Mesenchymal stem cell (in vitro differentiated cells and primary cell): Measurements from ENCODE around the gene TXLNA.
A peak's percentile ranks its signal among the peaks of the same experiment; 100 is the strongest.

Experiments
- DNase-seq: peaks from one replicate; pipeline ENCODE4 v3.0.0-alpha.2; 2013
- H2AFZ ChIP-seq: one replicate; pipeline ENCODE4 v1.6.1; 2013; ENCODE audit warnings: low read depth, mild to moderate bottlenecking, control low read depth, inconsistent platforms, low read length, moderate library complexity
- H2AK5ac ChIP-seq: 2 replicates; pipeline ENCODE4 v1.6.1; 2013; ENCODE audit warnings: low read length, moderate library complexity, mild to moderate bottlenecking, inconsistent platforms; ENCODE audit not compliant: severe bottlenecking
- H2BK120ac ChIP-seq: one replicate; pipeline ENCODE4 v1.6.1; 2013; ENCODE audit warnings: low read depth, mild to moderate bottlenecking, inconsistent platforms, low read length, moderate library complexity
- H2BK12ac ChIP-seq, 2 experiments: one replicate each; pipeline ENCODE4 v1.6.1; 2013; ENCODE audit warnings: inconsistent platforms in 2 of 2, low read length in 2 of 2, mild to moderate bottlenecking in 2 of 2, moderate library complexity in 2 of 2, control low read depth in 1 of 2
- H2BK15ac ChIP-seq: one replicate; pipeline ENCODE4 v1.6.1; 2013; ENCODE audit warnings: mild to moderate bottlenecking, low read depth, inconsistent platforms; ENCODE audit not compliant: poor library complexity, severe bottlenecking
- H2BK5ac ChIP-seq: 2 replicates; pipeline ENCODE4 v1.6.1; 2013; ENCODE audit warnings: low read depth, mild to moderate bottlenecking, low read length, control low read depth, inconsistent platforms; ENCODE audit not compliant: poor library complexity, severe bottlenecking
- H3K14ac ChIP-seq, 2 experiments: one replicate each; pipeline ENCODE4 v1.6.1; 2013; ENCODE audit warnings: inconsistent platforms in 2 of 2, low read length in 2 of 2, control low read depth in 1 of 2, mild to moderate bottlenecking in 1 of 2, moderate library complexity in 1 of 2
- H3K18ac ChIP-seq, 2 experiments: one replicate each; pipeline ENCODE4 v1.6.1; 2013; ENCODE audit warnings: inconsistent platforms in 2 of 2, low read length in 2 of 2, control low read depth in 1 of 2, low read depth in 1 of 2, mild to moderate bottlenecking in 1 of 2
- H3K23ac ChIP-seq, 2 experiments: one replicate each; pipeline ENCODE4 v1.6.1; 2013; ENCODE audit warnings: inconsistent platforms in 2 of 2, low read length in 2 of 2, mild to moderate bottlenecking in 2 of 2, moderate library complexity in 2 of 2, control low read depth in 1 of 2
- H3K27ac ChIP-seq: 2 replicates; pipeline ENCODE4 v1.5.1; 2013; ENCODE audit warnings: mild to moderate bottlenecking, moderate library complexity, low read length, control low read depth, inconsistent platforms; ENCODE audit not compliant: poor library complexity, severe bottlenecking
- H3K27me3 ChIP-seq, 2 experiments: 2 replicates each; pipeline versions ENCODE4 v1.6.1 to v1.7.0; 2013; ENCODE audit warnings: low read length in 2 of 2, mild to moderate bottlenecking in 2 of 2, moderate library complexity in 2 of 2, control low read depth in 1 of 2, inconsistent platforms in 1 of 2; ENCODE audit not compliant: control insufficient read depth in 1 of 2, insufficient read depth in 1 of 2
- H3K36me3 ChIP-seq, 2 experiments: 2 replicates each; pipeline versions ENCODE4 v1.6.1 to v1.7.0; 2013; ENCODE audit warnings: low read length in 2 of 2, control low read depth in 1 of 2, inconsistent platforms in 1 of 2, low read depth in 1 of 2, mild to moderate bottlenecking in 1 of 2; ENCODE audit not compliant: insufficient read depth in 2 of 2, control insufficient read depth in 1 of 2
- H3K4ac ChIP-seq, 2 experiments: one replicate each; pipeline ENCODE4 v1.6.1; 2013; ENCODE audit warnings: inconsistent platforms in 2 of 2, low read length in 2 of 2, mild to moderate bottlenecking in 2 of 2, moderate library complexity in 2 of 2, control low read depth in 1 of 2, low read depth in 1 of 2
- H3K4me1 ChIP-seq: 2 replicates; pipeline ENCODE4 v1.6.1; 2013; ENCODE audit warnings: low read depth, low read length, control low read depth; ENCODE audit not compliant: control insufficient read depth, insufficient read depth
- H3K4me2 ChIP-seq: 2 replicates; pipeline ENCODE4 v1.6.1; 2013; ENCODE audit warnings: low read length, mild to moderate bottlenecking, inconsistent platforms; ENCODE audit not compliant: poor library complexity, severe bottlenecking
- H3K4me3 ChIP-seq, 2 experiments: 2 replicates each; pipeline versions ENCODE4 v1.5.1 to v1.7.0; 2013; ENCODE audit warnings: low read length in 2 of 2, mild to moderate bottlenecking in 2 of 2, control low read depth in 1 of 2, low read depth in 1 of 2; ENCODE audit not compliant: insufficient read depth in 1 of 2
- H3K79me1 ChIP-seq: replicated peaks from 2 replicates; pipeline ENCODE4 v1.6.1; 2013; ENCODE audit warnings: mild to moderate bottlenecking, control low read depth, low read length, inconsistent platforms; ENCODE audit not compliant: poor library complexity, severe bottlenecking
- H3K9ac ChIP-seq: 2 replicates; pipeline ENCODE4 v1.7.0; 2013; ENCODE audit warnings: mild to moderate bottlenecking, low read length, moderate library complexity
- H3K9me3 ChIP-seq: 2 replicates; pipeline ENCODE4 v1.7.0; 2013; ENCODE audit warnings: mild to moderate bottlenecking, low read length; ENCODE audit not compliant: control insufficient read depth
- H4K8ac ChIP-seq: one replicate; pipeline ENCODE4 v1.6.1; 2013; ENCODE audit warnings: inconsistent platforms, mild to moderate bottlenecking, low read length, moderate library complexity
- H4K91ac ChIP-seq: one replicate; pipeline ENCODE4 v1.6.1; 2013; ENCODE audit warnings: mild to moderate bottlenecking, low read length, inconsistent platforms
- WGBS: methylation state at CpG from one replicate; pipeline ENCODE4 v1.1.7; 2013; ENCODE audit warnings: mixed read lengths; 5-methylcytosine and 5-hydroxymethylcytosine counted together

TXLNA gene

GRCh38 chr1:32150847-32151246 is 28.6 kb upstream of the TXLNA start:
- H3K4ac ChIP-seq: no peak overlapping the region
- no peak overlapping the region for H2AFZ ChIP-seq
- no peaks in the 10 kb centered on the region for H3K27me3 ChIP-seq
- no peak overlapping the region for H4K91ac ChIP-seq
- DNase-seq: no peak
- H2BK5ac ChIP-seq: no peak overlapping the region
- no peaks in the 10 kb centered on the region for H3K9me3 ChIP-seq
- peaks cover 13 to 15% of the 10 kb centered on the region in 2 experiments for H3K36me3 ChIP-seq
- H2AK5ac ChIP-seq: peak overlapping the region; percentile 70
- peak overlapping the region; percentile 65 for H3K27ac ChIP-seq
- H3K4me3 ChIP-seq: no peak overlapping the region
- peaks cover 12% of the 10 kb centered on the region for H3K79me1 ChIP-seq
- no peak overlapping the region for H3K23ac ChIP-seq
- no peak overlapping the region for H2BK120ac ChIP-seq
- H2BK12ac ChIP-seq: no peak overlapping the region
- no peak overlapping the region for H3K4me2 ChIP-seq
- 94% methylated on average over 8 of the region's 9 CpGs for WGBS
- no peak overlapping the region for H2BK15ac ChIP-seq
- no peak overlapping the region for H3K18ac ChIP-seq
- peak overlapping the region; percentile 52 for H3K9ac ChIP-seq
- no peak overlapping the region for H3K14ac ChIP-seq
- no peak overlapping the region for H4K8ac ChIP-seq
- peaks cover 7% of the 10 kb centered on the region for H3K4me1 ChIP-seq

- no peak overlapping the region for H2BK15ac ChIP-seq
- H3K27ac ChIP-seq: peak overlapping the region; percentile 65
- H3K9ac ChIP-seq: peak overlapping the region; percentile 52
- H3K14ac ChIP-seq: no peak overlapping the region
- DNase-seq: peak; percentile 80
- no peaks in the 10 kb centered on the region for H3K9me3 ChIP-seq
- no peak overlapping the region for H4K8ac ChIP-seq
- peaks cover 17 to 18% of the 10 kb centered on the region in 2 experiments for H3K36me3 ChIP-seq
- H3K4me1 ChIP-seq: peaks cover 7% of the 10 kb centered on the region
- H3K23ac ChIP-seq: no peak overlapping the region
- no peaks in the 10 kb centered on the region for H3K27me3 ChIP-seq
- no peak overlapping the region for H2BK12ac ChIP-seq
- H2AK5ac ChIP-seq: peak overlapping the region; percentile 59
- H4K91ac ChIP-seq: no peak overlapping the region
- peaks cover 14% of the 10 kb centered on the region for H3K79me1 ChIP-seq
- H3K4me3 ChIP-seq: peak overlapping the region in 1 of 2 experiments; percentile 31
- H2AFZ ChIP-seq: no peak overlapping the region
- H2BK120ac ChIP-seq: no peak overlapping the region
- WGBS: 75% methylated on average over 5 of the region's 5 CpGs
- no peak overlapping the region for H2BK5ac ChIP-seq
- H3K18ac ChIP-seq: no peak overlapping the region
- peak overlapping the region; percentile 34 for H3K4me2 ChIP-seq
- H3K4ac ChIP-seq: no peak overlapping the region
Measured at GRCh38 chr1:32151319-32151787, 28.1 kb upstream of the TXLNA start.

GRCh38 chr1:32159189-32159588 is 20.3 kb upstream of the TXLNA start:
- DNase-seq: no peak
- Histone ChIP-seq H3K4me1 (no peaks in the 10 kb centered on the region), H2BK12ac (no peak overlapping the region), H3K9ac (no peak overlapping the region), H3K23ac (no peak overlapping the region), H3K79me1 (peaks cover 28% of the 10 kb centered on the region), H3K27me3 (no peaks in the 10 kb centered on the region), H4K8ac (no peak overlapping the region), H2BK120ac (no peak overlapping the region), H3K4me3 (no peak overlapping the region), H3K9me3 (no peaks in the 10 kb centered on the region), H3K27ac (no peak overlapping the region), H3K18ac (no peak overlapping the region), H3K4ac (no peak overlapping the region), H2BK15ac (no peak overlapping the region), H2AFZ (no peak overlapping the region), H2BK5ac (no peak overlapping the region), H2AK5ac (no peak overlapping the region), H3K4me2 (no peak overlapping the region), H4K91ac (no peak overlapping the region), H3K36me3 (peaks cover 46 to 91% of the 10 kb centered on the region in 2 experiments), H3K14ac (no peak overlapping the region)
- 94% methylated on average over 3 of the region's 3 CpGs for WGBS

GRCh38 chr1:32163405-32163804 is 16.1 kb upstream of the TXLNA start:
- Histone ChIP-seq H3K9ac (no peak overlapping the region), H3K14ac (no peak overlapping the region), H3K27me3 (no peaks in the 10 kb centered on the region), H3K4me1 (no peaks in the 10 kb centered on the region), H3K23ac (no peak overlapping the region), H4K8ac (no peak overlapping the region), H2AFZ (no peak overlapping the region), H3K4ac (no peak overlapping the region), H3K27ac (no peak overlapping the region), H3K9me3 (no peaks in the 10 kb centered on the region), H3K79me1 (peaks cover 17% of the 10 kb centered on the region), H3K4me3 (no peak overlapping the region), H2AK5ac (no peak overlapping the region), H2BK120ac (no peak overlapping the region), H2BK5ac (no peak overlapping the region), H3K4me2 (no peak overlapping the region), H3K36me3 (peaks cover 54 to 88% of the 10 kb centered on the region in 2 experiments), H2BK15ac (no peak overlapping the region), H4K91ac (no peak overlapping the region), H3K18ac (no peak overlapping the region), H2BK12ac (no peak overlapping the region)
- DNase-seq: no peak
- 100% methylated on average over 1 of the region's 2 CpGs for WGBS
